Motor neuron (in vitro differentiated cells): ENCODE data around the gene CEBPG. TPM values are rescaled to one million over a fixed set of nuclear protein-coding genes. Genes with fewer than 3 reads are reported as not detected.

ENCODE experiments used
- ATAC-seq, 8 experiments: fragments of 200-7000 bp; cut with Tn5 transposase; replicated peaks in 6 of 8; 2 replicates each; pipeline ENCODE4 v1.8.0; 2021; ENCODE audit warnings: mild to moderate bottlenecking in 8 of 8, moderate library complexity in 8 of 8
- H3K27ac ChIP-seq, 2 donors: fragments of 250-450 bp; sonication (Bioruptor Pico); 2 replicates each; pipeline ENCODE4 v1.9.0; 2021; ENCODE audit warnings: antibody characterized with exemption in 2 of 2, mild to moderate bottlenecking in 2 of 2, moderate library complexity in 1 of 2
- H3K4me1 ChIP-seq, 2 donors: fragments of 250-450 bp; sonication (Bioruptor Pico); replicated peaks in 1 of 2; 2 replicates each; pipeline ENCODE4 v1.6.1; 2021; ENCODE audit warnings: antibody characterized with exemption in 2 of 2, mild to moderate bottlenecking in 2 of 2, moderate library complexity in 1 of 2
- H3K4me3 ChIP-seq, 5 donors: fragments of 250-450 bp; sonication (Bioruptor Pico); 2 replicates each; pipeline ENCODE4 v1.9.0; 2021; ENCODE audit warnings: antibody characterized with exemption in 5 of 5, mild to moderate bottlenecking in 5 of 5, moderate library complexity in 4 of 5
- WGBS, 10 experiments: fragments of 450-650 bp; shearing (Covaris generic); methylation state at CpG; one replicate each; pipeline ENCODE4 v1.0.0; 2022; 5-methylcytosine and 5-hydroxymethylcytosine counted together
- in situ Hi-C, 9 experiments: fragments of 400-800 bp; cut with MboI; loops; one replicate each; pipeline ENCODE4 v1.15.0; 2021; ENCODE audit warnings: low sequenced_read_pairs in 9 of 9, low pct_unique_long_range_greater_than_20kb in 2 of 9; ENCODE audit not compliant: unreplicated experiment in 9 of 9
- total RNA-seq, 8 experiments: library from RNA; unstranded; fragments of 300-600 nt; gene quantifications; 2 replicates each; pipeline versions ENCODE4 v1.2.3 to v1.2.4, GENCODE V29; 2022

CEBPG gene
- total RNA-seq, 8 experiments from 2014 or later = 14.5 to 104 (median 49.9) TPM

DNA sequence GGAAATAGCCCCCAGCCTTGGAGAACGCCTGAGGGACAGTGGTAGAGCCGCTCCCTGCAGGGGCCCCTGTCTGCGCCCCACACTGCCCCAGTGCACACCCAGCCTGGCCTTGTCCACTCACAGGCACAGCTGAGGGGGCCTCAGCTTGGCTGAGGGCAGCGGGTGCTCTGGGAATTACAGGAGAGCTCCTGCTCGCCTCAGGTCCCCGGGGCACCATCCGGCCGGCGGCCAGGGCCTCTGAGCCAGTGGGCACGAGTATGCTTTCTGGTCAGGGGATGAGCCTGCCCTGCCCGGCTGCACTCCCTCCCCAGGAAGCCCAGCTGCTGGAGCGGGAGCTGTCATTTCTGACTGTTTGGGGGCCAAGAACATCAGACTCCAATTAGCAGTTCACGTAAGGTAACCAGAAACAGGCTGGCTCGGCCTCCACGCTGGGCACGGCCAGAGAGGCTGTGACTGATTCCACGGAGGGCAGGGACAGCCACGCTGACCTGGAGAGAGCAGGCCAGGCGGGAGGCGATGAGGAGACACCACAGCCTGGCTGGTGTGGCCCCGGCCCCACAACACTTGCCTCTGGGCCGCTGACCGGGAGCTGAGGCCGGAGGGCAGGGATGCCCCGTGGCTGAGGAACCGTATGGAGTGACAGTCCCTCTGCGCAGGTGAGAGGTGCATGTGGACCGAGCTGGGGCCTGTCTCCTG lies 15.4 kb downstream of the CEBPG start:
- no peak for ATAC-seq
- no peak overlapping the region for H3K27ac ChIP-seq
- peaks cover 19 to 37% of the 10 kb centered on the region in 2 donors for H3K4me1 ChIP-seq
- no peak overlapping the region for H3K4me3 ChIP-seq
- 66 to 100% (median 100%) methylated on average over 1 to 6 of the region's 28 CpGs; no CpG with 5 or more reads in 5 of the 10 experiments for WGBS, 10 experiments
- in situ Hi-C loops = no loop called here

DNA sequence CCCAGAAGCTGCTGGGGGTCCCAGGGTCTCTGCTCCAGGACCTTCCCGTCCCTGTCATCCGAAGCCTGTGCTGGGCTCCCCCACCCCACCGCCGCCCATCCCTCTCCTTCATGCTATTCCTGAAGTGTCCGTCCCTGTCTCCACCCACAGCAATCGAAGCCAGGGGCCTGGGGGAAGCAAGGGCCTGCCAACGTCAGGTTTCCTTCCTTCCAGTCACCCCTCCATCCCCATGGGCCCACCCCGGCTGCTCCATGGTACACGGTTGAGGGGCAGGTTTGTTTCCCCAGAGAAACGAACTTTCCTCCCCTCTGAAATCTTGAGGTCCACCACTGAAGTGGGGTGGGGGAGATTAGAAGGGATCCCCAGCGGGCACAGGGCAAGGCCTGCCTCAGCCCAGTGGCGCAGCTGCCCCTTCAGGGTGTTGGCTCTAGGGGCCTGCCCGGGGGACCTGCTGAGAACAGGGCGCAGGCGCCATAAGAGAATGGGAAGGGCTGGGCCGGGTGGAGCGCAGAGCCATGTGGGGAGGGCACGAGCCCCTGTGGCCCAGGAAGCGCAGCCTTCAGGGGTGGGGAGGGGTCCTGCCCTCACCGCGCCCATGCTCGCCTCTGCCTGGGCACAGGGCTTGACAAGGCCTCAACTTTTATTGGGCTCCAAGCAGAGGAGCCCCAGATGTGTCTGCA lies 16.1 kb downstream of the CEBPG start:
- peak in 6 of 8 experiments; percentile 22 to 50 (median 33) for ATAC-seq
- in situ Hi-C loops = no loop called here
- H3K4me1 ChIP-seq = peaks cover 22 to 43% of the 10 kb centered on the region in 2 donors
- H3K4me3 ChIP-seq = no peak overlapping the region
- WGBS, 10 experiments = 100% methylated on average over 1 of the region's 22 CpGs; no CpG with 5 or more reads in 9 of the 10 experiments
- H3K27ac ChIP-seq = no peak overlapping the region

DNA sequence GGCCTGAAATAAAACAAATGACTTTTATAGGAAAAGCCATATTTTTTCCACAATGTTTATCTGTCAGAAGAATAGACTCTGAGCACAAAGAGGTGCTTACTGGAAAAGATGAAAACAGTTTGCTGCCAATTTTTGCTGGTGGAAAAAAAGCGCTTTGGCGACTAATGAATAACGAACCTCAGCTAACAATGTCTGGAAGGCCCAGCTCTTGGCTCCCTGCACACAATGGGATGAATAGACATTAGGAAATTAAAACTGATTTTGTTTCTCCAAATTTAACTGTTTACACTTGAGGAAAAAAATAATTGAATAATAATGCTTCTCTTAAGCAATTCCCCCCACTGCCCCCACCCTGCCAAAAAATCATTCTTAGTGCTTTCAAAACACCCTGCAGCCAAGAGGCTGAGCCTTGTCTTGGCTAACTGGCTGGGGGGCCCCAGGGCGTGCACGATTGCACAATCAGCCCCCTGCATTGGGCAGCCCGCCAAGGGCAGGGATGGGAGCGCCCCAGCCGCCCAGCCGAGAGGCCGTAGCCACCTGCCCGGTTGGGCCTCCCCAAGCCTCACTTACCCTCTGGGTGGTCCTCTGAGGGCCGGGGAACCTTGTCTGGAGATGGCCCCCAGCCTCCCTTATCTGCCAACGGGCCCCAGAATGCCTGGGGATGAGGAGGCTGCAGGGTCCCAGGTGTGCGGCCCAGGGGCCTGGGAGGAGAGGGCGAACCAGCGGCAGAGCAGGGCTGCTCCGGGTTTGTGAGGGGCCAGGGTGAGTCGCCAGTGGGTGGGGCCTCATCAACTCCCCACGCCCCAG lies 16.8 kb downstream of the CEBPG start:
- Histone ChIP-seq H3K4me3 (no peak overlapping the region), H3K27ac (peak overlapping the region in 1 of 2 donors; percentile 12), H3K4me1 (peaks cover 24 to 44% of the 10 kb centered on the region in 2 donors)
- 50 to 83% (median 73%) methylated on average over 1 to 11 of the region's 19 CpGs; no CpG with 5 or more reads in 4 of the 10 experiments for WGBS, 10 experiments
- ATAC-seq = peak in 5 of 8 experiments; percentile 13 to 52 (median 20)
- in situ Hi-C loops = no loop called here

DNA sequence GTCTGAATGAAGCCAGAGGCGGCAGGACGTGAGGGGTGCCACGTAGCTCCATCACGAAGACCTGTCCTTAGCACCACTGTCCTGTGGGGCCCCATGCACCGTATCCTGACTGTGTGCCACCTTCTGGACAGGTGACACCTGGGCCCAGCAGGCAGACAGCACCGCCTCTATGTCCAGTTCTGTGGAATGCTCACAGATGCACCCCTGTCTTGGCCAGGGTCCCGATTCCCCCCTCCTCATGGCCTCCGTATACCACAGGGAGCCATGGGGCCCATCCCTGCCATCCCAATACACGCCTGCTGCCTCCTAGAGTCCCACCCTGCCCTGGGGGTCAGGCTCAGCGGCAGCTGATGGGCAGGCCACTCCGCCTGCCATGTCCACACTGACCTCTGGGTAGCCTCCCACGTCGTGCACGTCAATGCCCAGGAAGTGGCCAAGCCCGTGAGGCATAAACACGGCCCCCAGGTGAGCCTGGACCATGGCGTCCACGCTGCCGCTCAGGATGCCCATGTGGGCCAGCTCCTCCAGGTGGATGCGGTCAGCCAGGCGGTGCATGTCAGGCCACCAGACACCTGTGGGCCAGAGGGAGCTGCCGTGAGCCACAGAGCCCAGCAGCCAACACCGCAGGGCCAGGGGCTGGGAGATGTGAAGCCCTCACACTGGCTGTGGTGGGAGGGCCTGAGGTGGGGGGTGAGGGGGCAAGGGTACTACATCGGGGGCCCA lies 17.6 kb downstream of the CEBPG start:
- WGBS, 10 experiments = 60 to 95% (median 80%) methylated on average over 1 to 9 of the region's 24 CpGs; no CpG with 5 or more reads in 7 of the 10 experiments
- ATAC-seq = peak in 1 of 8 experiments; percentile 2
- H3K4me1 ChIP-seq = peaks cover 31 to 52% of the 10 kb centered on the region in 2 donors
- in situ Hi-C loops = no loop called here
- H3K4me3 ChIP-seq = no peak overlapping the region
- no peak overlapping the region for H3K27ac ChIP-seq

DNA sequence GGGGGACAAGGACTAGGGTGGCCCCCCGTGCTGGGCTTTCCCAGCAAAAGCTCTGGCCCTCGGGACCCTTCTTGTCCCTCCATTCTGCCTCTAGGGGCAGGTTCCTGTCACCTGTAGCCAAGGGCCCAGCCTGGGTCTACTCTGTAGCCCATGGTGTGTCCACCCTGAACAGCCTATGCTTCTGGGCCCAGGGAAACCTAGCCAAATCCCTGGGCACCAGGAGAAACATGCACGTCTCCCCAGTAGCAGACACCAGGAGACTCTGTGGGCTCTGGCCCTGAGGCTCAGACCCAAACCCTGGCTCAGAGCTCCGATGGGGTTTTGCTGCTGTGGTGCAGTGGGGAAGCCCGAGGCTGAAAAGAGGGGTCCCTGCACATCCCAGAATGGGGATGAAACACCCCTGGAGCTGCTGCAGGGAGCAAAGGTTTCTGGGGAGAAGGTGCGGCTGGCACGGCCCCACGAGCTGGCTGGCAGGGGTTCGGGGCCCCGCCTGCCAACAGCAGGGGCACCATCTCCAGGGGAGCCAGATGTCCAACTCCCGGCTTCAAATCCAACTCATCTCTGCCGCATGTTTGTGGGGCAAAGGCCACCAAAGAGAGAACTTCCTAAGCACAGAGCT lies 18.2 kb downstream of the CEBPG start:
- 98 to 100% methylated on average over 1 to 5 of the region's 12 CpGs; no CpG with 5 or more reads in 8 of the 10 experiments for WGBS, 10 experiments
- H3K4me3 ChIP-seq = no peak overlapping the region
- in situ Hi-C loops = no loop called here
- H3K4me1 ChIP-seq = peaks cover 33 to 55% of the 10 kb centered on the region in 2 donors
- no peak overlapping the region for H3K27ac ChIP-seq
- no peak for ATAC-seq

DNA sequence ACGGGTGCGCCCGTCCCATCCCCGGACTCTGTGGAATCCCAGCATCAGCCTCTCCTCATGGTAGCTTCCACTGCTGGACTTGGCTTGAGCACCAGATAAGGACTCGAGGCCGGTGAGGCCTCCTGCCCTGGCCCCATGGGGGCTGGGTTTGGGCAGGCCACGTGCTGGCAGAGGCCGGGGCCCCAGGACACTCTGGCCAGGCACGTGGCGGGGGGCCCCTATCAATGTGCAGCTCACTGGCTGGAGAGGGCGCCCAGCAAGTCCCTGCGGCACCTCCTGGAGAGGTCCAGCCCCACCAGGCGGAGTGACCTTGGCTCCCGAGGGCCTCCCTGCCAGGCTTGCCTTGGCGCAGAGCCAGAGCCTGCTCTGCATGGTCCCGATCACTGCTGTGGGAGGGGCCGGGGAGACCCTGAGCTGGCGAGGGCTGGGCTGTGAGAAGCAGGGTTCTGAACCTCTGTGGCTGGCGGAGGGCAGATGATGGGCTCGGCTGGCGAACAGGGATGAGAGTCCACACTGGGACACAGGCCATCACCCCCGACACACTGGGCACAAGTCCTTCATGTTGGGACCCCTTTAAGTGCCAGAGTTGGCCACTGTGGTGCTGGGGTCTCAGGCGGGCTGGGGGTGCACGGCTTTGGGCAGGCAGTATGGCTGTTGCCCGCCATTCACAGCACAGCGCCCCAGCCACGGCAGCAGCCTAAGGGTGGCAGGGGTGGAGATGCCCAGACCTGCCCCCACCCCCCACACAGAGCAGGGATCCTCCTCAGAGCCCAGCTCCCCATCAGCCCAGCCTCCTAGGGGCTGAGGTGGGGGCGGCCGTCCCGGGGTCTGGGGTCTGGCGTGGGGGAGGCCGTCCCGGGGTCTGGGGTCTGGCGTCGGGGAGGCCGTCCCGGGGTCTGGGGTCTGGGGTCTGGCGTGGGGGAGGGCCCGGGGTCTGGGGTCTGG lies 19.1 kb downstream of the CEBPG start:
- no peak overlapping the region for H3K27ac ChIP-seq
- H3K4me3 ChIP-seq = no peak overlapping the region
- peaks cover 33 to 62% of the 10 kb centered on the region in 2 donors for H3K4me1 ChIP-seq
- in situ Hi-C loops = no loop called here
- WGBS, 10 experiments = 50 to 71% (median 61%) methylated on average over 3 to 5 of the region's 39 CpGs; no CpG with 5 or more reads in 7 of the 10 experiments
- peak in 5 of 8 experiments; percentile 12 to 32 (median 21) for ATAC-seq

DNA sequence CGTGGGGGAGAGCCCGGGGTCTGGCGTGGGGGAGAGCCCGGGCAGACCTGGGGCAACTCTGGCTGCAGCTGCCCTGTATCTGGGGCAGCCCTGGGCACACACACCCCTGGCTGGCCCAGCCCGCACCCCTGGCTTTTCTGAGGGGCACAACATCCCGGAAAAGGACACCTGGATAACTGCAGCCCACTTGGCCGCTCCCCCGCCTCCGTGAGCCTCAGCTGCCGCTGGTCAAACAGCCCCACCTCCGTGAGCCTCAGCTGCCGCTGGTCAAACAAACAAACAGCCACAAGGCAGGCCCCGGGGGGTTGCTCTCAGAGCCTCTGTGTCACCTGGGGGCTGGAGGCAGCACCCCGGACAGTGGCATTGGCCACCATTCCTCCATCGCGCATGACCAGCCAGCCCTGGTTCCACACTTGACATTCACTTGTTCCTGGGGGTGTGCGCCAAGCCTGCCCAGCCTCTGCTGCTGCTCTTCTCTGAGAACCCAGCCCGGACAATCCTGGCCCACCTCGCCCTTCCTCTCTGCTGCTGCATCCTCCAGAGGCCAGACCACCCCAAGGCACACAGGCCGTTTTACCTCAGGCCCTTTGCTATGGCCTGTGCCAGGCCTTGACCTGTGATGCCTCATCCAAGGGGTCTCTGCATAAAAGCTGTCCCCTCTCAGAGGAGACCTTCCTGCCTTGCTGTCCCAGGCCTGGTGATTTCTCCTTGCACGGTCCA lies 19.9 kb downstream of the CEBPG start:
- in situ Hi-C loops = no loop called here
- WGBS, 10 experiments = 20 to 80% (median 68%) methylated on average over 1 to 5 of the region's 21 CpGs; no CpG with 5 or more reads in 5 of the 10 experiments
- Histone ChIP-seq H3K27ac (peak overlapping the region in 1 of 2 donors; percentile 12), H3K4me3 (no peak overlapping the region), H3K4me1 (peaks cover 33 to 62% of the 10 kb centered on the region in 2 donors)
- peak in 1 of 8 experiments; percentile 24 for ATAC-seq

DNA sequence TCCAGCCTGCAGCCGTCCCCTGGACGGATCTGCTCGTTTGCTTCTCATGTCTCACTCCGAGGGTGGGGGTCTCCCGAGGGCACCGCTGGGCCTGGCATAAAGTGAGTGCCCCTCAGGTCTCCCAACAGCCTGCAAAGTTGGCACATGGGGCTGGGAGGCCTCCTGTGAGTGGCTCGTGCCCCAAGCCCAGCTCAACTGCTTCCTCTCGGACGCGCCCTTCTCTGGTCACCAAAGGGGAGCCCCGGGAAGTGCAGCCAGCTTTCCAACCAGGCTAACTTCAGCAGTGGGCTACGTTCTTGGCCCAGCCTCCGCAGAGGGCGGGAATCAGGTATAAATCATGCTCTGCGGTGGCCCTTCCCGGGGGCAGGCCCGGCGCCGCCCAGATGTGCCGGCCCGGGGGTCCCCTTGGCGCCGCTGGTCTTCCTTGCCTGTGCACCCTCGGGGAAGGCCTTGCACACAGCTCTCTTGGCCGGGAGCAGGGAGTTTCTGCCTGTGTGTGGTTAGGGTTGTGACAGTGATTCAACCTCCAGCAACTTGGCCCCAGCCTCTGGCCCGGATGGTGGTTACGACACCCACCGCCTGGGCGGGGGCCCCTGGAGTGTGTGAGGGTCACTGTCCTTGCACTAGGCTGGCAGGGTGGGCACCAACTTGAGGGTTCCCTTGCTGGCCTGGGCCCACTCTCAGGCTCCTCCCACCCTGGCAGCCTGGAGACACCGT lies 20.7 kb downstream of the CEBPG start:
- in situ Hi-C loops = no loop called here
- peak in 2 of 8 experiments; percentile 63 to 68 for ATAC-seq
- peak overlapping the region in 1 of 2 donors; percentile 12 for H3K27ac ChIP-seq
- WGBS, 10 experiments = 6 to 90% (median 87%) methylated on average over 2 to 15 of the region's 30 CpGs; no CpG with 5 or more reads in 5 of the 10 experiments
- peaks cover 33 to 62% of the 10 kb centered on the region in 2 donors for H3K4me1 ChIP-seq
- H3K4me3 ChIP-seq = no peak overlapping the region

DNA sequence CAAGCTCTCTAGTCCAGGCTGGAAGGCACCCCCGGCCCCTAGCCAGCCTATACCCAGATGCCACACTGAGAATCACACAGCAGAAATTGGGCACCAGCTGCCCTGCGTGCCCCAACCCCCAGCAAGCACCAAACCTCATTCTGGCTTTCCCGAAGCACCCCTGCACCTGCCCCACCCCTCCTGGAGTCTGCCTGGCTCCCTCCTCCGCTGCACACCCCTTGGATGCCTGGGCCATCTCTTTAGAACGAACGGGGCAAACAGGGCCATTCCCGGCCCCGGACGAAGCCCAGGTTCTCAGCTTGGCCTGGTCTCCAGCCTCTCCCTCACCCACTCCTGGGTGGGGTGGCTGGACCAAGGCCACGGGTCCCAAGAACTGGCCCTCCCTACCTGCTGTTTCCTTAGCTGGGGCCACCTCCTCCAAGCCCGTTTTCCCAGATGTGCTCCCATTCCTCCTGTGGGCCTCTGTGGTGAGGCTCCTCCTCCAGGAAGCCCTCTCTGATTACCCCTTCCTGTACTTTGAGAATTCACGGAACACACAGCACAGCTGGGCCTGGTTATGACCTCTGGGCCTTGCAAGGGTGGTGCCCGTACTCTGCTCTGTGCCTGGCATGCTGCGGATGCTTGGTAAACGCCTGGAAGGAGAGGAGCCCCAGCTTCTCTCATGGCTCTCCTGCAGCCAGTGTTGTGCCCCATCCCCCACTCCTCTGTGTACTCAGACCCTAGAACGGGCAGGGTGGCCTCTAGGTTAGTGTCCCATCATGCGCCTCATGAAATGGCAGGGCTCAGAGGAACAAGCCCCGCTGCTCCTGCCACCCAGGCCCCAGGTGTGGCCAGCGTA lies 21.4 kb downstream of the CEBPG start:
- Histone ChIP-seq H3K27ac (peak overlapping the region; percentile 56 to 82), H3K4me3 (no peak overlapping the region), H3K4me1 (peaks cover 28 to 58% of the 10 kb centered on the region in 2 donors)
- in situ Hi-C loops = no loop called here
- WGBS, 10 experiments = 20 to 100% (median 93%) methylated on average over 1 to 5 of the region's 19 CpGs; no CpG with 5 or more reads in 7 of the 10 experiments
- ATAC-seq = peak in 1 of 8 experiments; percentile 6
